ENCODE results near the gene CAMK1D. TPM values are rescaled to one million over a fixed set of nuclear protein-coding genes. Genes with fewer than 3 reads are reported as not detected.

CAMK1D gene
- total RNA-seq, 2 donors from 2014 or later = 4.5 to 7.8 TPM

- H3K4me3 Mint-ChIP-seq = no peak overlapping the region
- no peak for DNase-seq
- Histone ChIP-seq H3K9ac (ENCODE audit: extremely low read depth, low read length, poor library complexity, severe bottlenecking) (no peak overlapping the region), H3K4me3 (ENCODE audit: low read length) (no peak overlapping the region), H3K36me3 (ENCODE audit: control insufficient read depth, insufficient read depth, low read length) (no peaks in the 10 kb centered on the region), H3K9me3 (ENCODE audit: control insufficient read depth, low read length) (no peaks in the 10 kb centered on the region), H3K4me1 (ENCODE audit: control insufficient read depth, insufficient read depth, low read length) (peaks cover 2% of the 10 kb centered on the region), H3K27ac (ENCODE audit: low read depth, low read length) (no peak overlapping the region), H3K27me3 (ENCODE audit: control insufficient read depth, insufficient read depth, low read length, poor library complexity, severe bottlenecking) (peaks cover 16% of the 10 kb centered on the region)
- no peak overlapping the region for H3K27ac Mint-ChIP-seq
- H3K4me1 Mint-ChIP-seq = peaks cover 49% of the 10 kb centered on the region
- H3K27me3 Mint-ChIP-seq (ENCODE audit: insufficient read depth) = peaks cover 47% of the 10 kb centered on the region
- WGBS, 2 experiments (ENCODE audit: insufficient coverage in 1 of 2, insufficient read length in 1 of 2) = 88 to 95% methylated on average over 4 to 12 of the region's 12 CpGs
- H3K36me3 Mint-ChIP-seq (ENCODE audit: low read depth) = no peaks in the 10 kb centered on the region
- no peak for TF ChIP-seq CTCF (conservative IDR thresholded peaks at IDR 0.05)
- no peaks in the 10 kb centered on the region for H3K9me3 Mint-ChIP-seq
Observed at GRCh38 chr10:12355384-12355783, 6.0 kb downstream of the CAMK1D start.

GRCh38 chr10:12357525-12358151 is 8.3 kb downstream of the CAMK1D start:
- no peaks in the 10 kb centered on the region for H3K9me3 ChIP-seq (ENCODE audit: control insufficient read depth, low read length)

GRCh38 chr10:12358863-12359564 is 9.7 kb downstream of the CAMK1D start:
- no peak overlapping the region for H3K4me3 Mint-ChIP-seq
- WGBS, 2 experiments (ENCODE audit: insufficient coverage in 1 of 2, insufficient read length in 1 of 2) = 48 to 56% methylated on average over 6 to 11 of the region's 11 CpGs
- H3K9me3 ChIP-seq (ENCODE audit: control insufficient read depth, low read length) = no peaks in the 10 kb centered on the region
- H3K4me1 ChIP-seq (ENCODE audit: control insufficient read depth, insufficient read depth, low read length) = no peaks in the 10 kb centered on the region
- no peaks in the 10 kb centered on the region for H3K36me3 Mint-ChIP-seq (ENCODE audit: low read depth)
- no peak overlapping the region for H3K4me3 ChIP-seq (ENCODE audit: low read length)
- H3K36me3 ChIP-seq (ENCODE audit: control insufficient read depth, insufficient read depth, low read length) = no peaks in the 10 kb centered on the region
- H3K27ac Mint-ChIP-seq = no peak overlapping the region
- TF ChIP-seq CTCF (conservative IDR thresholded peaks at IDR 0.05) = no peak
- no peaks in the 10 kb centered on the region for H3K9me3 Mint-ChIP-seq
- H3K9ac ChIP-seq (ENCODE audit: extremely low read depth, low read length, poor library complexity, severe bottlenecking) = no peak overlapping the region
- H3K27ac ChIP-seq (ENCODE audit: low read depth, low read length) = no peak overlapping the region
- DNase-seq = peak; percentile 63
- peaks cover 28% of the 10 kb centered on the region for H3K27me3 Mint-ChIP-seq (ENCODE audit: insufficient read depth)
- peaks cover 41% of the 10 kb centered on the region for H3K4me1 Mint-ChIP-seq
- H3K27me3 ChIP-seq (ENCODE audit: control insufficient read depth, insufficient read depth, low read length, poor library complexity, severe bottlenecking) = peaks cover 7% of the 10 kb centered on the region

More at GRCh38 chr10:12357525-12358151, 8.3 kb downstream of the CAMK1D start:
- Mint-ChIP-seq H3K4me1 (peaks cover 48% of the 10 kb centered on the region), H3K4me3 (no peak overlapping the region), H3K9me3 (no peaks in the 10 kb centered on the region), H3K27ac (no peak overlapping the region), H3K27me3 (ENCODE audit: insufficient read depth) (peaks cover 35% of the 10 kb centered on the region), H3K36me3 (ENCODE audit: low read depth) (no peaks in the 10 kb centered on the region)
- 90 to 93% methylated on average over 12 of the region's 13 CpGs for WGBS, 2 experiments (ENCODE audit: insufficient coverage in 1 of 2, insufficient read length in 1 of 2)
- TF ChIP-seq CTCF (conservative IDR thresholded peaks at IDR 0.05) = no peak
- Histone ChIP-seq H3K27ac (ENCODE audit: low read depth, low read length) (no peak overlapping the region), H3K36me3 (ENCODE audit: control insufficient read depth, insufficient read depth, low read length) (no peaks in the 10 kb centered on the region), H3K4me3 (ENCODE audit: low read length) (no peak overlapping the region), H3K27me3 (ENCODE audit: control insufficient read depth, insufficient read depth, low read length, poor library complexity, severe bottlenecking) (peaks cover 7% of the 10 kb centered on the region), H3K9ac (ENCODE audit: extremely low read depth, low read length, poor library complexity, severe bottlenecking) (no peak overlapping the region), H3K4me1 (ENCODE audit: control insufficient read depth, insufficient read depth, low read length) (no peaks in the 10 kb centered on the region)
- no peak for DNase-seq

Data from endodermal cell (in vitro differentiated cells).